DOHH2 (cell line): ENCODE measurements around the gene GRM3.

Experiments
- H3F3A ChIP-seq: fragments of 200-600 bp; sonication (generic), shearing (Covaris generic); 2 replicates; pipeline ENCODE4 v1.6.0; 2016; ENCODE audit warnings: antibody characterized with exemption, mild to moderate bottlenecking; ENCODE audit not compliant: control insufficient read depth, insufficient read depth
- H3K27ac ChIP-seq: fragments of 200-600 bp; sonication (generic); 2 replicates; pipeline ENCODE4 v1.5.1; 2014; ENCODE audit warnings: low read depth, mild to moderate bottlenecking, low read length, moderate library complexity
- H3K27me3 ChIP-seq: fragments of 200-600 bp; sonication (generic); 2 replicates; pipeline ENCODE4 v1.6.1; 2014; ENCODE audit warnings: mild to moderate bottlenecking, low read length, mixed read lengths; ENCODE audit not compliant: control insufficient read depth
- H3K36me3 ChIP-seq: fragments of 200-600 bp; sonication (generic); 2 replicates; pipeline ENCODE4 v1.6.1; 2014; ENCODE audit warnings: mild to moderate bottlenecking, low read length, moderate library complexity, mixed read lengths; ENCODE audit not compliant: control insufficient read depth
- H3K4me1 ChIP-seq: fragments of 200-600 bp; sonication (generic); 2 replicates; pipeline ENCODE4 v1.6.1; 2014; ENCODE audit warnings: mild to moderate bottlenecking, low read length, mixed read lengths; ENCODE audit not compliant: control insufficient read depth
- H3K4me2 ChIP-seq: fragments of 200-600 bp; sonication (generic); 2 replicates; pipeline ENCODE4 v1.6.0; 2014; ENCODE audit warnings: mild to moderate bottlenecking, low read length, moderate library complexity
- H3K4me3 ChIP-seq: fragments of 200-600 bp; sonication (generic); 2 replicates; pipeline ENCODE4 v1.5.1; 2014; ENCODE audit warnings: mild to moderate bottlenecking, low read length, mixed read lengths
- H3K79me2 ChIP-seq: fragments of 200-600 bp; sonication (generic); 2 replicates; pipeline ENCODE4 v1.6.1; 2014; ENCODE audit warnings: mild to moderate bottlenecking, low read length, mixed read lengths; ENCODE audit not compliant: control insufficient read depth
- H3K9me2 ChIP-seq: fragments of 200-600 bp; sonication (generic); replicated peaks from 2 replicates; pipeline ENCODE4 v1.6.1; 2014; ENCODE audit warnings: mild to moderate bottlenecking, low read length, mixed read lengths; ENCODE audit not compliant: control insufficient read depth
- H3K9me3 ChIP-seq: fragments of 200-600 bp; sonication (generic); 2 replicates; pipeline ENCODE4 v1.6.1; 2014; ENCODE audit warnings: antibody characterized with exemption, low read length, mixed read lengths; ENCODE audit not compliant: control insufficient read depth, insufficient read depth
- H4K20me1 ChIP-seq: fragments of 200-600 bp; sonication (generic); 2 replicates; pipeline ENCODE4 v1.6.0; 2014; ENCODE audit warnings: low read depth, mild to moderate bottlenecking, antibody characterized with exemption, low read length, moderate library complexity; ENCODE audit not compliant: control insufficient read depth, insufficient read depth
- EZH2phosphoT487 ChIP-seq: fragments of 200-600 bp; sonication (generic); IDR thresholded peaks from 2 replicates; pipeline ENCODE4 v1.6.1; 2017; ENCODE audit warnings: borderline replicate concordance, mild to moderate bottlenecking, antibody characterized with exemption, low read length, moderate library complexity, mixed read lengths
- TF ChIP-seq, protein P1 (sequence below): fragments of 200-600 bp; sonication (generic); IDR thresholded peaks from one replicate; pipeline ENCODE4 v1.5.1; 2014; ENCODE audit warnings: antibody characterized with exemption, mild to moderate bottlenecking, low read depth, low read length; ENCODE audit not compliant: poor library complexity, severe bottlenecking

GRM3 gene

DNA sequence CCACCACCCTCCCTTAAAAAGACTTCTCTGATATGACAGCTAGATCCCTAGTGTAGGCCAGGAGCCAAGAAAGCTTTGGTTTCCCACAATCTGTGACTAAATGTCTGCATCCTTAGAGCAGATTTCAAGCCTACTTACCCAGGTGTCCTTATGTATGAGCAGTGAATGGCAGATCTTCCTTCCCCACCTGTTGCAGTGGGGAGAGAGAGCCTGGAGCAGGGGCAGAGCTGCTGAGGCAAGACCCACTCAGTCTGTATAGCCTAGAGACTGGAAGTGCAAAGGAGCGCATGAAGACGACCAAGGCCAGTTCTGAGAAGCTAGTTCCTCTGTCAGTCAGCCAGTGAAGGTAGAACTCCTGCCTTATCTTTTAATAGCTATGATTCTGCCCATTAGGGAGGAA is 180.1 kb downstream of the GRM3 start:
- Histone ChIP-seq H3K36me3 (no peaks in the 10 kb centered on the region), H3K27ac (no peak overlapping the region), H3K4me2 (no peak overlapping the region), H4K20me1 (no peaks in the 10 kb centered on the region), H3K4me1 (no peaks in the 10 kb centered on the region), H3F3A (no peaks in the 10 kb centered on the region), H3K9me3 (no peaks in the 10 kb centered on the region), H3K4me3 (no peak overlapping the region), H3K79me2 (no peaks in the 10 kb centered on the region), H3K27me3 (peaks cover 8% of the 10 kb centered on the region; the same call in 1 of the 2 replicates), H3K9me2 (no peaks in the 10 kb centered on the region)
- TF ChIP-seq EZH2phosphoT487: no peak
- TF ChIP-seq, protein P1, sequence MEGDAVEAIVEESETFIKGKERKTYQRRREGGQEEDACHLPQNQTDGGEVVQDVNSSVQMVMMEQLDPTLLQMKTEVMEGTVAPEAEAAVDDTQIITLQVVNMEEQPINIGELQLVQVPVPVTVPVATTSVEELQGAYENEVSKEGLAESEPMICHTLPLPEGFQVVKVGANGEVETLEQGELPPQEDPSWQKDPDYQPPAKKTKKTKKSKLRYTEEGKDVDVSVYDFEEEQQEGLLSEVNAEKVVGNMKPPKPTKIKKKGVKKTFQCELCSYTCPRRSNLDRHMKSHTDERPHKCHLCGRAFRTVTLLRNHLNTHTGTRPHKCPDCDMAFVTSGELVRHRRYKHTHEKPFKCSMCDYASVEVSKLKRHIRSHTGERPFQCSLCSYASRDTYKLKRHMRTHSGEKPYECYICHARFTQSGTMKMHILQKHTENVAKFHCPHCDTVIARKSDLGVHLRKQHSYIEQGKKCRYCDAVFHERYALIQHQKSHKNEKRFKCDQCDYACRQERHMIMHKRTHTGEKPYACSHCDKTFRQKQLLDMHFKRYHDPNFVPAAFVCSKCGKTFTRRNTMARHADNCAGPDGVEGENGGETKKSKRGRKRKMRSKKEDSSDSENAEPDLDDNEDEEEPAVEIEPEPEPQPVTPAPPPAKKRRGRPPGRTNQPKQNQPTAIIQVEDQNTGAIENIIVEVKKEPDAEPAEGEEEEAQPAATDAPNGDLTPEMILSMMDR: no peak

DNA sequence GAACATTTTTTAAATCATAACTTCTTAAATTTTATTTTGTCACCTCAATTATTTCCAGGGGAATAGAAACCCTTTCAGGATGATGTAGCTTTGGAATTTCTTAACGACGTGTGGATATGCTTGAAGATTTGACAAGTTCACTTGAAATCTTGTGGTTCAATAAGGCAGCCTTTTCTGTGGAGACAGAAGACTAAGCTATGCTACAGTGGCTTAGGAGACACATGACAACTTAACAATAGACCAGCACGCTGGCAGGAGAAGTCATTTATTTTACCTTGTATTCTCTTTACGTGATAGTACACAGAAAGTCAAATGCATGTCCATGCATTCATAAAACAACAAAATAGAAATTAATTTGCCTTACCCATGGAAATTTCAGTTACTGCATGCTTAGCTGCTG is 181.6 kb downstream of the GRM3 start:
- Histone ChIP-seq H3K27me3 (peaks cover 8% of the 10 kb centered on the region; the same call in 1 of the 2 replicates), H3F3A (no peaks in the 10 kb centered on the region), H3K4me1 (no peaks in the 10 kb centered on the region), H3K79me2 (no peaks in the 10 kb centered on the region), H3K36me3 (no peaks in the 10 kb centered on the region), H4K20me1 (no peaks in the 10 kb centered on the region), H3K4me2 (no peak overlapping the region), H3K27ac (no peak overlapping the region), H3K9me2 (no peaks in the 10 kb centered on the region), H3K4me3 (no peak overlapping the region), H3K9me3 (no peaks in the 10 kb centered on the region)
- TF ChIP-seq, protein P1: no peak

GRCh38 chr7:86826948-86827347 is 183.2 kb downstream of the GRM3 start:
- Histone ChIP-seq H3K9me3 (no peaks in the 10 kb centered on the region), H3K27ac (no peak overlapping the region), H3K79me2 (no peaks in the 10 kb centered on the region), H3F3A (no peaks in the 10 kb centered on the region), H3K9me2 (no peaks in the 10 kb centered on the region), H3K4me3 (no peak overlapping the region), H3K4me1 (no peaks in the 10 kb centered on the region), H3K36me3 (no peaks in the 10 kb centered on the region), H3K27me3 (peaks cover 8% of the 10 kb centered on the region; the same call in 1 of the 2 replicates), H4K20me1 (no peaks in the 10 kb centered on the region), H3K4me2 (no peak overlapping the region)
- TF ChIP-seq, protein P1: no peak
- no peak for TF ChIP-seq EZH2phosphoT487

- Histone ChIP-seq H3K9me3 (no peaks in the 10 kb centered on the region), H4K20me1 (no peaks in the 10 kb centered on the region), H3K36me3 (no peaks in the 10 kb centered on the region), H3F3A (no peaks in the 10 kb centered on the region), H3K79me2 (no peaks in the 10 kb centered on the region), H3K9me2 (no peaks in the 10 kb centered on the region), H3K4me1 (no peaks in the 10 kb centered on the region), H3K4me3 (no peak overlapping the region), H3K4me2 (no peak overlapping the region), H3K27me3 (no peaks in the 10 kb centered on the region), H3K27ac (no peak overlapping the region)
- TF ChIP-seq EZH2phosphoT487: no peak
- TF ChIP-seq, protein P1: no peak
These were observed 189.7 kb downstream of the GRM3 start for GRCh38 chr7:86833360-86833759.
